GM12878 (cell line): ENCODE results near the gene WWOX. TPM values are rescaled to one million over a fixed set of nuclear protein-coding genes. Genes with fewer than 3 reads are reported as not detected.

Experiments
- ATAC-seq: fragments of 200-7000 bp; cut with Tn5 transposase; 3 replicates; pipeline ENCODE4 v1.9.1; 2020; ENCODE audit warnings: mild to moderate bottlenecking, moderate library complexity
- BruUV-seq: library from RNA; stranded (reverse); fragments of 400-500 nt; replicated peaks from 2 replicates; lab custom pipeline; 2021; lab: Mats Ljungman, UMichigan
- CTCF ChIA-PET: fragments of 300-600 bp; sonication (Branson Sonifier 250); formaldehyde crosslinking; extraction: SDS; loops from one replicate; lab custom pipeline; 2021; ENCODE audit warnings: inconsistent platforms; lab: Yijun Ruan, JAX
- POLR2A ChIA-PET: fragments of 350-600 bp; formaldehyde crosslinking; extraction: SDS; loops from one replicate; lab custom pipeline; 2021; ENCODE audit warnings: inconsistent platforms; lab: Charles Lee
- RAD21 ChIA-PET: fragments of 300-600 bp; sonication (Branson Sonifier 250); formaldehyde crosslinking; loops from one replicate; lab custom pipeline; 2023; ENCODE audit warnings: antibody characterized with exemption; ENCODE audit not compliant: unreplicated experiment; lab: Charles Lee
- SMC1A ChIA-PET: fragments of 300-600 bp; sonication (Branson Sonifier 250); formaldehyde crosslinking; loops from one replicate; lab custom pipeline; 2023; ENCODE audit not compliant: unreplicated experiment, uncharacterized antibody; lab: Charles Lee
- DNase-seq: peaks from one replicate; pipeline ENCODE4 v3.0.0-alpha.2; 2011; ENCODE audit warnings: low read depth, low spot score
- FAIRE-seq: peaks from 3 replicates; lab custom pipeline; 2011; peaks lifted over from hg19 to GRCh38; lab: Jason Lieb, UNC
- H2AFZ ChIP-seq: 2 replicates; pipeline ENCODE4 v1.6.0; 2011; ENCODE audit warnings: low read depth, low read length, control low read depth; ENCODE audit not compliant: control insufficient read depth
- H3K27ac ChIP-seq: 2 replicates; pipeline ENCODE4 v1.5.1; 2011; ENCODE audit warnings: control low read depth; ENCODE audit not compliant: control insufficient read depth, insufficient read depth
- H3K27me3 ChIP-seq, 2 experiments: replicated peaks in 1 of 2; 2 replicates each; pipeline versions ENCODE4 v1.6.0 to v1.6.1; 2011; ENCODE audit warnings: low read length in 1 of 2; ENCODE audit not compliant: control insufficient read depth in 2 of 2, insufficient read depth in 2 of 2
- H3K36me3 ChIP-seq, 2 experiments: 2 replicates each; pipeline ENCODE4 v1.5.1; 2011; ENCODE audit warnings: low read length in 1 of 2; ENCODE audit not compliant: control insufficient read depth in 2 of 2, insufficient read depth in 2 of 2
- H3K4me1 ChIP-seq: 2 replicates; pipeline ENCODE4 v1.6.1; 2011; ENCODE audit warnings: mild to moderate bottlenecking, low read length, moderate library complexity, mixed read lengths; ENCODE audit not compliant: control insufficient read depth, insufficient read depth
- H3K4me2 ChIP-seq: 2 replicates; pipeline ENCODE4 v1.6.0; 2011; ENCODE audit warnings: control low read depth; ENCODE audit not compliant: control insufficient read depth, insufficient read depth
- H3K4me3 ChIP-seq: fragments of 200-600 bp; sonication (generic); 2 replicates; pipeline ENCODE4 v1.5.1; 2016
- H3K79me2 ChIP-seq: 2 replicates; pipeline ENCODE4 v1.6.0; 2011; ENCODE audit warnings: low read length; ENCODE audit not compliant: control insufficient read depth, insufficient read depth
- H3K9ac ChIP-seq: 2 replicates; pipeline ENCODE4 v1.8.0; 2011; ENCODE audit warnings: low read length, control low read depth, mixed read lengths; ENCODE audit not compliant: control insufficient read depth, insufficient read depth
- H3K9me3 ChIP-seq: replicated peaks from 3 replicates; pipeline ENCODE4 v1.5.1; 2011; ENCODE audit warnings: mild to moderate bottlenecking, low read length; ENCODE audit not compliant: control insufficient read depth, insufficient read depth
- H4K20me1 ChIP-seq: 2 replicates; pipeline ENCODE4 v1.6.0; 2011; ENCODE audit not compliant: control insufficient read depth, insufficient read depth
- CHD4 ChIP-seq: fragments of 200-600 bp; sonication (generic); IDR thresholded peaks from 2 replicates; pipeline ENCODE4 v1.6.1; 2016; ENCODE audit warnings: mild to moderate bottlenecking
- CREB1 ChIP-seq: IDR thresholded peaks from 2 replicates; pipeline ENCODE4 v1.6.1; 2012; ENCODE audit warnings: low read depth, mild to moderate bottlenecking, inconsistent platforms
- FOXK2 ChIP-seq: fragments of 450-650 bp; IDR thresholded peaks from 2 replicates; pipeline ENCODE4 v1.6.1; 2017; ENCODE audit warnings: mild to moderate bottlenecking, moderate library complexity
- IRF3 ChIP-seq: fragments of 450-650 bp; IDR thresholded peaks from 2 replicates; pipeline ENCODE4 v1.6.1; 2014; ENCODE audit warnings: mild to moderate bottlenecking
- KDM1A ChIP-seq: fragments of 200-600 bp; sonication (generic); IDR thresholded peaks from 2 replicates; pipeline ENCODE4 v1.6.1; 2016; ENCODE audit warnings: borderline replicate concordance
- NR2C2 ChIP-seq: IDR thresholded peaks from 2 replicates; pipeline ENCODE4 v1.6.1; 2011; ENCODE audit warnings: borderline replicate concordance, low read depth; ENCODE audit not compliant: control insufficient read depth, insufficient read length
- RBBP5 ChIP-seq: fragments of 200-600 bp; sonication (generic); conservative IDR thresholded peaks from 2 replicates; pipeline ENCODE4 v1.6.1; 2016
- SMAD1 ChIP-seq: fragments of 450-650 bp; IDR thresholded peaks from 2 replicates; pipeline ENCODE4 v1.6.1; 2018; ENCODE audit warnings: mild to moderate bottlenecking, low read depth; ENCODE audit not compliant: partially characterized antibody
- SREBF1 ChIP-seq: IDR thresholded peaks from 2 replicates; pipeline ENCODE4 v1.6.1; 2012; ENCODE audit warnings: mild to moderate bottlenecking, low read length
- TBL1XR1 ChIP-seq: IDR thresholded peaks from 2 replicates; pipeline ENCODE4 v1.6.1; 2012; ENCODE audit warnings: low read depth, low read length, improper control_type of control experiment
- ZNF207 ChIP-seq: fragments of 450-650 bp; IDR thresholded peaks from 2 replicates; pipeline ENCODE4 v1.6.1; 2014; ENCODE audit warnings: antibody characterized with exemption, mild to moderate bottlenecking, borderline replicate concordance
- ZNF384 ChIP-seq: IDR thresholded peaks from 2 replicates; pipeline ENCODE4 v1.6.1; 2012; ENCODE audit warnings: low read depth, mild to moderate bottlenecking, low read length, improper control_type of control experiment, borderline replicate concordance
- WGBS: methylation state at CpG from one replicate; pipeline ENCODE4 v1.1.6; 2016; ENCODE audit warnings: low lambda C conversion rate; ENCODE audit not compliant: insufficient replicate concordance, insufficient coverage; ENCODE audit errors: missing lambda C conversion rate; 5-methylcytosine and 5-hydroxymethylcytosine counted together
- in situ Hi-C: fragments of 300-500 bp; cut with MboI; formaldehyde crosslinking; loops from 9 replicates; pipeline ENCODE4 v1.14.3; 2018; ENCODE audit warnings: mixed read lengths
- intact Hi-C: fragments of 100-400 bp; cut with micrococcal nuclease; formaldehyde crosslinking; loops from one replicate; pipeline ENCODE4 v1.14.2; 2022; ENCODE audit not compliant: unreplicated experiment
- polyA plus RNA-seq, 11 experiments: library from polyadenylated mRNA; depleted of rRNA in 4 of 11; unstranded in 6 of 11; stranded (reverse) in 5 of 11; fragments of >200 nt; fragmentation: Nextera tagmentation in 4 of 11; fragmentation: Illumina TruSeq in 1 of 11; extraction: Ambion mirVana in 4 of 11; extraction: Trizol in 1 of 11; gene quantifications; 1 replicate in 1 of 11; 2 replicates in 10 of 11; pipeline versions ENCODE4 v1.2.1 to v1.2.3, GENCODE V29; 2011 to 2016; ENCODE audit warnings: inconsistent platforms in 2 of 11, missing spikeins in 2 of 11, low read depth in 1 of 11
- total RNA-seq, 4 experiments: library from RNA; depleted of rRNA in 3 of 4; stranded (reverse); fragments of >200 nt in 3 of 4; fragmentation: Illumina TruSeq in 1 of 4; extraction: Trizol in 1 of 4; gene quantifications; 2 replicates each; pipeline versions ENCODE4 v1.2.1 to v1.2.3, GENCODE V29; 2013 to 2021
- TF ChIP-seq, protein P1 (sequence below): fragments of 450-650 bp; formaldehyde crosslinking; IDR thresholded peaks from 2 replicates; pipeline ENCODE4 v1.4.0; 2020; ENCODE audit warnings: mild to moderate bottlenecking, moderate library complexity
- TF ChIP-seq, protein P2 (sequence below): fragments of 450-650 bp; IDR thresholded peaks from 2 replicates; pipeline ENCODE4 v1.6.1; 2017; ENCODE audit warnings: mild to moderate bottlenecking, low read depth, inconsistent platforms; ENCODE audit not compliant: poor library complexity, severe bottlenecking
- TF ChIP-seq, protein P3 (sequence below): IDR thresholded peaks from 2 replicates; pipeline ENCODE4 v1.6.1; 2012; ENCODE audit warnings: low read length, inconsistent platforms

WWOX gene
- total and polyA plus RNA-seq, 10 of the 15 experiments (the other 5 are each of a cell fraction or from before 2014, with no cell fraction given), result 2.8 to 24.4 (median 17.8) TPM

GRCh38 chr16:78628461-78629045 is 529.1 kb downstream of the WWOX start:
- CTCF ChIA-PET, result no interaction called here
- RAD21 ChIA-PET, result no interaction called here
- H3K79me2 ChIP-seq, result no peaks in the 10 kb centered on the region
- no peak for DNase-seq
- FAIRE-seq, result no peak
- in situ Hi-C loops, result no loop called here
- H3K4me1 ChIP-seq, result no peaks in the 10 kb centered on the region
- ATAC-seq, result no peak
- intact Hi-C loops, result no loop called here
- SMC1A ChIA-PET, result interaction anchor here (1.3 kb wide), 1 partner anchor 14 kb away, joined by 3 read pairs; no protein-coding TSS in a partner anchor
- H3K9ac ChIP-seq, result no peak overlapping the region
- H3K27ac ChIP-seq, result no peak overlapping the region
- no peaks in the 10 kb centered on the region for H4K20me1 ChIP-seq
- H3K9me3 ChIP-seq, result peaks cover 2% of the 10 kb centered on the region; the same call in 1 of the 3 replicates
- no peak overlapping the region for H2AFZ ChIP-seq
- H3K36me3 ChIP-seq, result no peaks in the 10 kb centered on the region
- no peak overlapping the region for H3K4me3 ChIP-seq
- no peak overlapping the region for H3K4me2 ChIP-seq
- no peaks in the 10 kb centered on the region for H3K27me3 ChIP-seq
- POLR2A ChIA-PET, result no interaction called here
- 46% methylated on average over 8 of the region's 8 CpGs for WGBS
- no TSS peak for BruUV-seq
- TF ChIP-seq IRF3 (no peak), NR2C2 (no peak), TBL1XR1 (no peak), SMAD1 (no peak), SREBF1 (no peak), ZNF384 (no peak), CHD4 (no peak), FOXK2 (no peak), KDM1A (no peak), ZNF207 (no peak), CREB1 (no peak), RBBP5 (no peak)
- TF ChIP-seq, protein P1, sequence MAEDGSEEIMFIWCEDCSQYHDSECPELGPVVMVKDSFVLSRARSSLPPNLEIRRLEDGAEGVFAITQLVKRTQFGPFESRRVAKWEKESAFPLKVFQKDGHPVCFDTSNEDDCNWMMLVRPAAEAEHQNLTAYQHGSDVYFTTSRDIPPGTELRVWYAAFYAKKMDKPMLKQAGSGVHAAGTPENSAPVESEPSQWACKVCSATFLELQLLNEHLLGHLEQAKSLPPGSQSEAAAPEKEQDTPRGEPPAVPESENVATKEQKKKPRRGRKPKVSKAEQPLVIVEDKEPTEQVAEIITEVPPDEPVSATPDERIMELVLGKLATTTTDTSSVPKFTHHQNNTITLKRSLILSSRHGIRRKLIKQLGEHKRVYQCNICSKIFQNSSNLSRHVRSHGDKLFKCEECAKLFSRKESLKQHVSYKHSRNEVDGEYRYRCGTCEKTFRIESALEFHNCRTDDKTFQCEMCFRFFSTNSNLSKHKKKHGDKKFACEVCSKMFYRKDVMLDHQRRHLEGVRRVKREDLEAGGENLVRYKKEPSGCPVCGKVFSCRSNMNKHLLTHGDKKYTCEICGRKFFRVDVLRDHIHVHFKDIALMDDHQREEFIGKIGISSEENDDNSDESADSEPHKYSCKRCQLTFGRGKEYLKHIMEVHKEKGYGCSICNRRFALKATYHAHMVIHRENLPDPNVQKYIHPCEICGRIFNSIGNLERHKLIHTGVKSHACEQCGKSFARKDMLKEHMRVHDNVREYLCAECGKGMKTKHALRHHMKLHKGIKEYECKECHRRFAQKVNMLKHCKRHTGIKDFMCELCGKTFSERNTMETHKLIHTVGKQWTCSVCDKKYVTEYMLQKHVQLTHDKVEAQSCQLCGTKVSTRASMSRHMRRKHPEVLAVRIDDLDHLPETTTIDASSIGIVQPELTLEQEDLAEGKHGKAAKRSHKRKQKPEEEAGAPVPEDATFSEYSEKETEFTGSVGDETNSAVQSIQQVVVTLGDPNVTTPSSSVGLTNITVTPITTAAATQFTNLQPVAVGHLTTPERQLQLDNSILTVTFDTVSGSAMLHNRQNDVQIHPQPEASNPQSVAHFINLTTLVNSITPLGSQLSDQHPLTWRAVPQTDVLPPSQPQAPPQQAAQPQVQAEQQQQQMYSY (CRISPR knock-in tag), result no peak
- TF ChIP-seq, protein P2, sequence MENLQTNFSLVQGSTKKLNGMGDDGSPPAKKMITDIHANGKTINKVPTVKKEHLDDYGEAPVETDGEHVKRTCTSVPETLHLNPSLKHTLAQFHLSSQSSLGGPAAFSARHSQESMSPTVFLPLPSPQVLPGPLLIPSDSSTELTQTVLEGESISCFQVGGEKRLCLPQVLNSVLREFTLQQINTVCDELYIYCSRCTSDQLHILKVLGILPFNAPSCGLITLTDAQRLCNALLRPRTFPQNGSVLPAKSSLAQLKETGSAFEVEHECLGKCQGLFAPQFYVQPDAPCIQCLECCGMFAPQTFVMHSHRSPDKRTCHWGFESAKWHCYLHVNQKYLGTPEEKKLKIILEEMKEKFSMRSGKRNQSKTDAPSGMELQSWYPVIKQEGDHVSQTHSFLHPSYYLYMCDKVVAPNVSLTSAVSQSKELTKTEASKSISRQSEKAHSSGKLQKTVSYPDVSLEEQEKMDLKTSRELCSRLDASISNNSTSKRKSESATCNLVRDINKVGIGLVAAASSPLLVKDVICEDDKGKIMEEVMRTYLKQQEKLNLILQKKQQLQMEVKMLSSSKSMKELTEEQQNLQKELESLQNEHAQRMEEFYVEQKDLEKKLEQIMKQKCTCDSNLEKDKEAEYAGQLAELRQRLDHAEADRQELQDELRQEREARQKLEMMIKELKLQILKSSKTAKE, result no peak
- TF ChIP-seq, protein P3, sequence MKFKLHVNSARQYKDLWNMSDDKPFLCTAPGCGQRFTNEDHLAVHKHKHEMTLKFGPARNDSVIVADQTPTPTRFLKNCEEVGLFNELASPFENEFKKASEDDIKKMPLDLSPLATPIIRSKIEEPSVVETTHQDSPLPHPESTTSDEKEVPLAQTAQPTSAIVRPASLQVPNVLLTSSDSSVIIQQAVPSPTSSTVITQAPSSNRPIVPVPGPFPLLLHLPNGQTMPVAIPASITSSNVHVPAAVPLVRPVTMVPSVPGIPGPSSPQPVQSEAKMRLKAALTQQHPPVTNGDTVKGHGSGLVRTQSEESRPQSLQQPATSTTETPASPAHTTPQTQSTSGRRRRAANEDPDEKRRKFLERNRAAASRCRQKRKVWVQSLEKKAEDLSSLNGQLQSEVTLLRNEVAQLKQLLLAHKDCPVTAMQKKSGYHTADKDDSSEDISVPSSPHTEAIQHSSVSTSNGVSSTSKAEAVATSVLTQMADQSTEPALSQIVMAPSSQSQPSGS, result no peak
